ENCODE measurements around the gene PLAU. TPM values are rescaled to one million over a fixed set of nuclear protein-coding genes. Genes with fewer than 3 reads are reported as not detected.

PLAU gene
- under 1 TPM in 1 of 2 experiments, not detected in 1; 0.16 TPM for total RNA-seq

DNA sequence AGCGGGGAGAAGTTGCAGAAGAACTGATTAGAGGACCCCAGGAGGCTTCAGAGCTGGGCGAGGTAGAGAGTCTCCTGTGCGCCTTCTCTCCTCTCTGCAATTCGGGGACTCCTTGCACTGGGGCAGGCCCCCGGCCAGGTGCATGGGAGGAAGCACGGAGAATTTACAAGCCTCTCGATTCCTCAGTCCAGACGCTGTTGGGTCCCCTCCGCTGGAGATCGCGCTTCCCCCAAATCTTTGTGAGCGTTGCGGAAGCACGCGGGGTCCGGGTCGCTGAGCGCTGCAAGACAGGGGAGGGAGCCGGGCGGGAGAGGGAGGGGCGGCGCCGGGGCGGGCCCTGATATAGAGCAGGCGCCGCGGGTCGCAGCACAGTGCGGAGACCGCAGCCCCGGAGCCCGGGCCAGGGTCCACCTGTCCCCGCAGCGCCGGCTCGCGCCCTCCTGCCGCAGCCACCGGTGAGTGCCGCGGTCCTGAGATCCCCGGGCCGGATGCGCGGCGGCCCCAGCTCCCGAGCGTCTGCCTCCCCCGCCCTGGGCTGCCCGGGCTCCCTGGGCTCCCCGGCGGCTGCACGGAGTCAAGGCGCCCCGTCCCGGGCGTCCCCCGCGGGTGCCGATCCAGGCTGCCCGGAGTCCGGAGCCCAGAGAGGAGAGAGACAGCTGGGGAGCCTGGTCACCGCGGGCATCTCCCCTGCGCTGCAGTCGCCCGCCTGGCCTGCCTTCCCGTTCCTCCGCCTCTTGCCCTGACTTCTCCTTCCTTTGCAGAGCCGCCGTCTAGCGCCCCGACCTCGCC is at the start of gene PLAU:
Gene PLAU (plus strand): TSS at position 369 of the 789 bp plus-strand sequence. CDS start 424 bp downstream, outside the sequence.
- Mint-ChIP-seq H3K4me3 (peak within 1 kb of the TSS; percentile 77), H3K4me1 (peaks cover 36% of the 10 kb centered on the region), H3K27me3 (peaks cover 51% of the 10 kb centered on the region), H3K9me3 (ENCODE audit: low read depth) (no peaks in the 10 kb centered on the region), H3K27ac (no peak within 1 kb of the TSS), H3K36me3 (ENCODE audit: low read depth) (peaks cover 1% of the 10 kb centered on the region)
- DNase-seq (peak; percentile 58), ATAC-seq (peak; percentile 54)
- ChIA-PET CTCF (interaction anchor here (0.6 to 1.8 kb wide), 7 partner anchors 9 to 169 kb away, joined by 3 to 7 read pairs (median 3); no protein-coding TSS in a partner anchor), POLR2A (no interaction called here)
- intact Hi-C loops (cut with DNase I, micrococcal nuclease), result loop anchor here in 1 of 2 experiments (2.0 kb wide), 1 partner anchor 22 kb away; no protein-coding TSS in a partner anchor

- no peak overlapping the region for H3K4me3 Mint-ChIP-seq
- POLR2A ChIA-PET, result interaction anchor here (0.7 to 1.3 kb wide), 3 partner anchors 9 to 610 kb away, joined by 3 to 6 read pairs (median 4); no protein-coding TSS in a partner anchor
- peaks cover 90% of the 10 kb centered on the region for H3K4me1 Mint-ChIP-seq
- intact Hi-C loops (cut with DNase I, micrococcal nuclease), result no loop called here
- H3K9me3 Mint-ChIP-seq (ENCODE audit: low read depth), result no peaks in the 10 kb centered on the region
- peaks cover 28% of the 10 kb centered on the region for H3K36me3 Mint-ChIP-seq (ENCODE audit: low read depth)
- H3K27ac Mint-ChIP-seq, result peak overlapping the region; percentile 49
- CTCF ChIA-PET, result interaction anchor here (0.6 to 9.7 kb wide), 12 partner anchors 8 to 384 kb away, joined by 3 to 80 read pairs (median 4); partner anchors contain the start of gene CAMK2G
- ATAC-seq (no peak), DNase-seq (no peak)
- H3K27me3 Mint-ChIP-seq, result no peaks in the 10 kb centered on the region
These were observed 48.9 kb upstream of the PLAU start for GRCh38 chr10:73862011-73862410.

DNA sequence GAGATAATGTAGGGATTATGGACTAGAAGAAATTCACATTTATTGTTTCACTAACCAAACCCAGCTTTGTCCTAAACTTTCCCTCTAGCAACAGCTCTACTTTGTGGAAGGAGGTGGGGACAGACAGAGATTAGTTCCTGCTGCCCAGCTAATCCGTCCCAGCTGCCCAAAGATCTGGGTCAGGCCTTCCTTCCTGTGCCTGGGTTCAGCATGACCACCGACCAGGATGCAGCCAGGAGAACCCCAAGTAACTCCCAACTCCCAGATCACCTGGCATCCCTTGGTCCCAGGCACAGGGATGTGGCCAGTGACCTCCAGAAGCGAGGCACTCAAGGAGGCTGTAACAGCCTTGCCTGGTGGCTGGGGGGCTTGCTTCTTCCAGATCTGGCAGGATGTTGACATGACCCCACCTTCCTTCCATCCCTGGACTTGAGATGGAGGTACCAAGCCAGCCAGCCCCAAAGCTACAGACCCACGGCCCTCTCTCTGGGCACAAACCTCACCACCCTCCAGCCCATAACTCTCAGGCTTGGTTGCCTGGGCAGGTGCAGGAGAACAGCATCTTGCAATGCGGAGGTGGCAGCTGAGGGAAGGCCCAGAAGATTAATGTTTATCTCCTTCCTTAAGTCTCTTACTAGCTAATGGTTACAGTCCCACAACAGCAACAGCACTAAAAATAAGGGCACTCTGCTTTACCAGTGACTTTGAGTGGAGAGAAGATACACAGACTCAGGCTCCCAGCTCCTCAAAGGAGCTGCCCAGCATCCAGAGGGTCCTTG is 47.7 kb upstream of the PLAU start:
- Mint-ChIP-seq H3K9me3 (ENCODE audit: low read depth) (no peaks in the 10 kb centered on the region), H3K27ac (no peak overlapping the region), H3K27me3 (no peaks in the 10 kb centered on the region), H3K4me1 (peaks cover 89% of the 10 kb centered on the region), H3K4me3 (no peak overlapping the region), H3K36me3 (ENCODE audit: low read depth) (peaks cover 24% of the 10 kb centered on the region)
- DNase-seq, result no peak
- CTCF ChIA-PET, result interaction anchor here (0.7 to 9.7 kb wide), 9 partner anchors 9 to 74 kb away, joined by 3 to 80 read pairs (median 3); no protein-coding TSS in a partner anchor
- ATAC-seq, result no peak
- intact Hi-C loops (cut with DNase I, micrococcal nuclease), result no loop called here
- POLR2A ChIA-PET, result interaction anchor here (1.1 to 1.3 kb wide), 2 partner anchors 10 to 12 kb away, joined by 3 to 4 read pairs; no protein-coding TSS in a partner anchor

- DNase-seq, result no peak
- Mint-ChIP-seq H3K36me3 (ENCODE audit: low read depth) (peaks cover 19% of the 10 kb centered on the region), H3K27me3 (no peaks in the 10 kb centered on the region), H3K4me3 (no peak overlapping the region), H3K9me3 (ENCODE audit: low read depth) (no peaks in the 10 kb centered on the region), H3K4me1 (peaks cover 84% of the 10 kb centered on the region), H3K27ac (peak overlapping the region; percentile 99)
- ChIA-PET POLR2A (no interaction called here), CTCF (interaction anchor here (0.8 to 9.7 kb wide), 6 partner anchors 13 to 76 kb away, joined by 3 to 80 read pairs (median 3); no protein-coding TSS in a partner anchor)
- intact Hi-C loops (cut with DNase I, micrococcal nuclease), result no loop called here
- no peak for ATAC-seq
These were observed 46.7 kb upstream of the PLAU start for GRCh38 chr10:73864229-73864628.

- H3K9me3 Mint-ChIP-seq (ENCODE audit: low read depth), result no peaks in the 10 kb centered on the region
- peaks cover 76% of the 10 kb centered on the region for H3K4me1 Mint-ChIP-seq
- peak; percentile 40 for DNase-seq
- peak overlapping the region; percentile 70 for H3K4me3 Mint-ChIP-seq
- no peak for ATAC-seq
- ChIA-PET POLR2A (no interaction called here), CTCF (interaction anchor here (0.8 to 9.7 kb wide), 3 partner anchors 13 to 75 kb away, joined by 3 to 80 read pairs (median 3); no protein-coding TSS in a partner anchor)
- peaks cover 16% of the 10 kb centered on the region for H3K36me3 Mint-ChIP-seq (ENCODE audit: low read depth)
- intact Hi-C loops (cut with DNase I, micrococcal nuclease), result loop anchor here in 1 of 2 experiments (1.0 kb wide), 1 partner anchor 8 kb away; no protein-coding TSS in a partner anchor
- H3K27ac Mint-ChIP-seq, result peak overlapping the region; percentile 99
- H3K27me3 Mint-ChIP-seq, result no peaks in the 10 kb centered on the region
These were observed 45.8 kb upstream of the PLAU start for GRCh38 chr10:73865107-73865458.

DNA sequence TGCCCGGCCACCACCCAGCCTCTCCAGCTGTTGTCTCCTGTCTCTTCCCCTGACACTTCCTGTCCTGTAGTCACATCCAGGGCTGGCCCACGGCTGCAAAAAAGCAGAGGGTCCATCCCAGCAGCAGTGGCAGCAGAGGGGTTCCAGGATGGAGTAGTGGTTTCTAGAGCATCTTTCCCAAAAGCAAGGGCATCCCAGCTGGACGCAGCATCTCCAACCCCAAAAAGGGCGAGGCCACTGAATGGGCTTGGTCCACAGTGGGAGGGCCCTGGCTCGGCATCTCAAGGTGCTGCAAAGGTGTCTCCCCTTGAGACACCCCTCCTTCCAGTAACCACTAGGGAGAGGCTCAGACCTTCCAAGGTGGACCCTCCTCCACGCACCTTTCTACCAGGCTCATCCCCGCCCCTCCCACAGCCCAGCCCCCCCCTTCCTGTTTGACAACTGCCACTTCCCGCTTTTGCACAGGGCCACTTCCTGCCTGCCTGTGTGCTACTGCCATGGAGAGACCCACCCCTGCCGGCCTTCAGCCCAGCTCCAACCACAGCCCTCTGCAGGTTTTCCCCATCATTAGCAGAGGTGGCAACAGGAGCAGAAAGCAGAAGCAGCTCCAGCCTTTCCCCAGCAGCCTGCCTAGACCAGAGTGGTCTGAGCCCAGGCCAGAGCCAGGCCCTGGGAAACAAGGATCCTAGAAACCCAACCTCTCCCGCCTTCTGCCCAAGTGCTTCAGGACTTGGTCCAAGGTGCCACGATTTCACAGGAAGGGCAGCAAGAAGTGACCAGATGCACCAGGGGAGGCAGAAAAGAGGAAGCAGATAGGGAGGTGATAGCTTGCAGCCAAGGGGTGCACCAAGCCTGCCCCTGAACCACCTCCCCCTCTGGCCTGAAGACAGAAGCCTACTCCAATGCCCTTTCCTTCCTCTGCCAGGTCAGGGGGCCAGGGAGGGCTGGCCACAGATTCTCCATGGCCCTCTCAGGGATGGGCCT is 45.2 kb upstream of the PLAU start:
- H3K9me3 Mint-ChIP-seq (ENCODE audit: low read depth), result no peaks in the 10 kb centered on the region
- intact Hi-C loops (cut with DNase I, micrococcal nuclease), result loop anchor here in 1 of 2 experiments (1.0 kb wide), 1 partner anchor 8 kb away; no protein-coding TSS in a partner anchor
- ChIA-PET CTCF (interaction anchor here (0.6 to 9.7 kb wide), 4 partner anchors 13 to 337 kb away, joined by 3 to 80 read pairs (median 6); no protein-coding TSS in a partner anchor), POLR2A (interaction anchor here (0.8 kb wide), 1 partner anchor 14 kb away, joined by 3 read pairs; no protein-coding TSS in a partner anchor)
- peak; percentile 88 for ATAC-seq
- H3K4me3 Mint-ChIP-seq, result peak overlapping the region; percentile 70
- H3K27ac Mint-ChIP-seq, result peak overlapping the region; percentile 99
- H3K36me3 Mint-ChIP-seq (ENCODE audit: low read depth), result peaks cover 13% of the 10 kb centered on the region
- peak; percentile 73 for DNase-seq
- peaks cover 77% of the 10 kb centered on the region for H3K4me1 Mint-ChIP-seq
- H3K27me3 Mint-ChIP-seq, result no peaks in the 10 kb centered on the region

- ChIA-PET CTCF (interaction anchor here (0.6 to 9.7 kb wide), 3 partner anchors 12 to 337 kb away, joined by 4 to 80 read pairs (median 7); no protein-coding TSS in a partner anchor), POLR2A (interaction anchor here (0.8 kb wide), 1 partner anchor 13 kb away, joined by 3 read pairs; no protein-coding TSS in a partner anchor)
- peaks cover 15% of the 10 kb centered on the region for H3K36me3 Mint-ChIP-seq (ENCODE audit: low read depth)
- H3K27ac Mint-ChIP-seq, result peak overlapping the region; percentile 99
- intact Hi-C loops (cut with DNase I, micrococcal nuclease), result no loop called here
- H3K27me3 Mint-ChIP-seq, result no peaks in the 10 kb centered on the region
- no peaks in the 10 kb centered on the region for H3K9me3 Mint-ChIP-seq (ENCODE audit: low read depth)
- H3K4me3 Mint-ChIP-seq, result no peak overlapping the region
- DNase-seq (no peak), ATAC-seq (no peak)
- peaks cover 79% of the 10 kb centered on the region for H3K4me1 Mint-ChIP-seq
These were observed 44.3 kb upstream of the PLAU start for GRCh38 chr10:73866621-73867020.

DNA sequence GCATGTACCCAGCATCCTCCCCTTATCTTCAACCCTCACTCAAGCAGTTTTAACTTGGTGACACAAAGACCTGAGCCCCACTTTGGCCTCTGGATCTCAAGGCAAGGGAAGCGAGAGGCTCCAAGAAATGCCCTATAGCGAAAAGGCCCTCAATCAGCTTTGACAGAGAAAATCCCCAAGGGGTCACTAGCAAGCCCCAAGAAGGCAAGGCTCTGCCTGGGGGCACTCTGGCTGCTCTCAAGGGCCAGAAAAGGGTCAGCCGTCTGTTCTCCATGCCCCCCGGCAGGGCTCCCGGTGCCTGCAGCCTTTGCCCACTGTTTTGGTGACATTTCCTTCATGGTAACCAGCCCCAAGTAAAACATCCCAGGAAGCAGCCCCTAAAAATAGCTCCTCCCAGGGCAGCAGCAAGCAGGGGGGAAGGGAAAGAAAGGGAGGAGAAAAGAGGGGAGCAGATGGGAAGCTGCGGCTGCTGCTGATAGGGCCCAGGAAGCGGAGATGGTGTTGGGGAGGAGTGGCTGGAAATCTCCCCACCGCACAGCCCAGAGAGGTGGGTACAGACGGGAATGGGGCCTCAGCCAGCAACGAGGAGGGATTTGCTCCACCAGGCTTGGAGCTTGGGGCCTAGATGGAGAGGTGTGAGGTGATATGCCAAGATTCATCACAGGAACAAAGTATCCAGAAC is 43.7 kb upstream of the PLAU start:
- Mint-ChIP-seq H3K27ac (peak overlapping the region; percentile 99), H3K36me3 (ENCODE audit: low read depth) (peaks cover 15% of the 10 kb centered on the region), H3K9me3 (ENCODE audit: low read depth) (no peaks in the 10 kb centered on the region), H3K4me3 (no peak overlapping the region), H3K27me3 (no peaks in the 10 kb centered on the region), H3K4me1 (peaks cover 82% of the 10 kb centered on the region)
- POLR2A ChIA-PET, result interaction anchor here (0.6 kb wide), 1 partner anchor 1497 kb away, joined by 3 read pairs; no protein-coding TSS in a partner anchor
- DNase-seq (no peak), ATAC-seq (no peak)
- CTCF ChIA-PET, result interaction anchor here (1.2 to 9.7 kb wide), 2 partner anchors 11 to 19 kb away, joined by 4 to 80 read pairs; no protein-coding TSS in a partner anchor
- intact Hi-C loops (cut with DNase I, micrococcal nuclease), result no loop called here

- Mint-ChIP-seq H3K4me3 (no peak overlapping the region), H3K36me3 (ENCODE audit: low read depth) (peaks cover 15% of the 10 kb centered on the region), H3K27ac (peak overlapping the region; percentile 34), H3K4me1 (peaks cover 82% of the 10 kb centered on the region), H3K9me3 (ENCODE audit: low read depth) (no peaks in the 10 kb centered on the region), H3K27me3 (no peaks in the 10 kb centered on the region)
- ChIA-PET CTCF (interaction anchor here (1.7 to 9.7 kb wide), 2 partner anchors 10 to 12 kb away, joined by 4 to 80 read pairs; no protein-coding TSS in a partner anchor), POLR2A (interaction anchor here (0.6 kb wide), 1 partner anchor 153 kb away, joined by 9 read pairs; no protein-coding TSS in a partner anchor)
- intact Hi-C loops (cut with DNase I, micrococcal nuclease), result no loop called here
- no peak for DNase-seq
- no peak for ATAC-seq
These were observed 42.9 kb upstream of the PLAU start for GRCh38 chr10:73867871-73868631.

Data from activated CD4-positive, alpha-beta T cell treated with anti-CD3 and anti-CD28 coated beads for 36 hours (primary cell).